HCT116 (cell line): Measurements from ENCODE around the gene MINDY4B. TPM values are rescaled to one million over a fixed set of nuclear protein-coding genes. Genes with fewer than 3 reads are reported as not detected.

Experiments used
- ATAC-seq: fragments of 200-7000 bp; cut with Tn5 transposase; 2 replicates; pipeline ENCODE4 v1.9.1; 2020; ENCODE audit warnings: mild to moderate bottlenecking, moderate library complexity
- BruUV-seq: library from RNA; stranded (reverse); fragments of 400-500 nt; replicated peaks from 2 replicates; lab custom pipeline; 2021; lab: Mats Ljungman, UMichigan
- CTCF ChIA-PET: fragments of 300-600 bp; sonication (Branson Sonifier 250); formaldehyde crosslinking; loops from one replicate; lab custom pipeline; 2021; ENCODE audit warnings: antibody characterized with exemption; lab: Charles Lee
- POLR2A ChIA-PET: fragments of 300-600, 350-600 bp; sonication (Branson Sonifier 250); formaldehyde crosslinking; loops from one replicate; lab custom pipeline; 2021; ENCODE audit warnings: antibody characterized with exemption; lab: Charles Lee
- RAD21 ChIA-PET, 2 experiments: fragments of 300-600 bp; sonication (Branson Sonifier 250); formaldehyde crosslinking; loops; one replicate each; lab custom pipeline; 2023; ENCODE audit warnings: low total read pairs in 2 of 2; ENCODE audit not compliant: uncharacterized antibody in 2 of 2, unreplicated experiment in 2 of 2, low non-redundant PET in 1 of 2; lab: Charles Lee
- DNase-seq: peaks from one replicate; pipeline ENCODE4 v3.0.0-alpha.2; 2010; ENCODE audit warnings: low read depth, low spot score
- H2AFZ ChIP-seq: fragments of 200-600 bp; shearing (Covaris generic), sonication (generic); 2 replicates; pipeline ENCODE4 v1.6.1; 2017; ENCODE audit warnings: low read depth, mixed run types, mixed read lengths, antibody characterized with exemption, low read length; ENCODE audit not compliant: poor library complexity, severe bottlenecking
- H3K27ac ChIP-seq: 2 replicates; pipeline ENCODE4 v1.5.1; 2012; ENCODE audit warnings: low read depth, low read length
- H3K27me3 ChIP-seq: fragments of 200-600 bp; sonication (generic); 2 replicates; pipeline ENCODE4 v1.6.1; 2016; ENCODE audit warnings: mixed run types, low read length, mixed read lengths; ENCODE audit not compliant: insufficient read depth
- H3K36me3 ChIP-seq, 2 experiments: fragments of 200-500 bp in 1 of 2; fragments of 200-600 bp in 1 of 2; sonication (Bioruptor generic) in 1 of 2; sonication (generic) in 1 of 2; 2 replicates each; pipeline versions ENCODE4 v1.5.1 to v1.6.1; 2014 to 2016; ENCODE audit warnings: low read length in 2 of 2, inconsistent platforms in 1 of 2, mixed read lengths in 1 of 2, mixed run types in 1 of 2; ENCODE audit not compliant: insufficient read depth in 2 of 2, control insufficient read depth in 1 of 2
- H3K4me1 ChIP-seq, 2 experiments: fragments of 200-600 bp in 1 of 2; sonication (generic) in 1 of 2; 2 replicates each; pipeline versions ENCODE4 v1.5.1 to v1.6.1; 2012 to 2017; ENCODE audit warnings: low read length in 2 of 2, inconsistent platforms in 1 of 2, mild to moderate bottlenecking in 1 of 2, mixed read lengths in 1 of 2, mixed run types in 1 of 2, moderate library complexity in 1 of 2; ENCODE audit not compliant: insufficient read depth in 2 of 2, control insufficient read depth in 1 of 2
- H3K4me2 ChIP-seq: fragments of 200-600 bp; sonication (generic); 2 replicates; pipeline ENCODE4 v1.6.1; 2017; ENCODE audit warnings: mixed run types, low read length, mixed read lengths
- H3K4me3 ChIP-seq, 2 experiments: fragments of 200-600 bp in 1 of 2; sonication (generic) in 1 of 2; replicated peaks in 1 of 2; 2 replicates each; pipeline ENCODE4 v1.5.1; 2011 to 2016; ENCODE audit warnings: low read length in 2 of 2, control low read depth in 1 of 2, low read depth in 1 of 2, mild to moderate bottlenecking in 1 of 2, mixed read lengths in 1 of 2, mixed run types in 1 of 2
- H3K79me2 ChIP-seq: fragments of 200-600 bp; sonication (generic); 2 replicates; pipeline ENCODE4 v1.6.1; 2017; ENCODE audit warnings: mild to moderate bottlenecking, mixed run types, low read length, moderate library complexity, mixed read lengths; ENCODE audit not compliant: insufficient read depth
- H3K9ac ChIP-seq: fragments of 200-600 bp; sonication (generic); 2 replicates; pipeline ENCODE4 v1.6.1; 2016; ENCODE audit warnings: low read length, mixed read lengths
- H3K9me2 ChIP-seq: fragments of 200-600 bp; sonication (generic), shearing (Covaris generic); 2 replicates; pipeline ENCODE4 v1.6.1; 2017; ENCODE audit warnings: mixed run types, mild to moderate bottlenecking, moderate library complexity; ENCODE audit not compliant: insufficient read depth
- H3K9me3 ChIP-seq, 2 experiments: fragments of 200-500 bp in 1 of 2; fragments of 200-600 bp in 1 of 2; sonication (Bioruptor generic) in 1 of 2; sonication (generic) in 1 of 2; 2 replicates each; pipeline ENCODE4 v1.6.1; 2014 to 2017; ENCODE audit warnings: low read length in 2 of 2, mixed read lengths in 2 of 2, inconsistent platforms in 1 of 2, low read depth in 1 of 2, mild to moderate bottlenecking in 1 of 2, mixed run types in 1 of 2, moderate library complexity in 1 of 2; ENCODE audit not compliant: control insufficient read depth in 1 of 2, insufficient read depth in 1 of 2
- H4K20me1 ChIP-seq: fragments of 200-600 bp; sonication (generic), shearing (Covaris generic); 2 replicates; pipeline ENCODE4 v1.6.1; 2017; ENCODE audit warnings: mixed run types, mild to moderate bottlenecking, moderate library complexity; ENCODE audit not compliant: insufficient read depth
- CBX3 ChIP-seq: IDR thresholded peaks from 2 replicates; pipeline ENCODE4 v1.6.1; 2012; ENCODE audit warnings: low read depth
- CEBPB ChIP-seq: IDR thresholded peaks from 2 replicates; pipeline ENCODE4 v1.6.1; 2012; ENCODE audit warnings: low read depth
- EGR1 ChIP-seq: IDR thresholded peaks from 2 replicates; pipeline ENCODE4 v1.6.1; 2012; ENCODE audit warnings: low read depth
- ELF1 ChIP-seq: IDR thresholded peaks from 2 replicates; pipeline ENCODE4 v1.6.1; 2012; ENCODE audit warnings: low read depth, borderline replicate concordance
- FOSL1 ChIP-seq: IDR thresholded peaks from 2 replicates; pipeline ENCODE4 v1.6.1; 2012; ENCODE audit warnings: low read depth
- POLR2A ChIP-seq: IDR thresholded peaks from 2 replicates; pipeline ENCODE4 v1.7.0; 2011; ENCODE audit warnings: borderline replicate concordance; ENCODE audit not compliant: insufficient read depth, insufficient read length; ENCODE audit errors: extremely low read depth
- POLR2AphosphoS5 ChIP-seq: IDR thresholded peaks from 2 replicates; pipeline ENCODE4 v1.6.1; 2011; ENCODE audit warnings: mild to moderate bottlenecking, low read depth, low read length, moderate library complexity
- RAD21 ChIP-seq: IDR thresholded peaks from 2 replicates; pipeline ENCODE4 v1.6.1; 2012; ENCODE audit warnings: low read depth, mild to moderate bottlenecking
- SIN3A ChIP-seq: IDR thresholded peaks from 2 replicates; pipeline ENCODE4 v1.6.1; 2012; ENCODE audit warnings: low read depth
- SP1 ChIP-seq: IDR thresholded peaks from 2 replicates; pipeline ENCODE4 v1.6.1; 2012; ENCODE audit warnings: low read depth
- SRF ChIP-seq: IDR thresholded peaks from 2 replicates; pipeline ENCODE4 v1.6.1; 2012; ENCODE audit warnings: low read depth
- TCF7L2 ChIP-seq: IDR thresholded peaks from 2 replicates; pipeline ENCODE4 v1.7.0; 2011; ENCODE audit warnings: borderline replicate concordance, inconsistent platforms; ENCODE audit not compliant: insufficient read depth, insufficient read length; ENCODE audit errors: extremely low read depth
- ZFX ChIP-seq: fragments of 450-650 bp; IDR thresholded peaks from 2 replicates; pipeline ENCODE4 v1.6.1; 2017
- intact Hi-C: fragments of 100-400 bp; cut with micrococcal nuclease; formaldehyde crosslinking; loops from 2 replicates; pipeline ENCODE4 v1.10.0; 2022
- total RNA-seq: library from RNA; stranded (reverse); gene quantifications from one replicate; pipeline ENCODE4 v1.2.1, GENCODE V29; 2021; ENCODE audit not compliant: unreplicated experiment
- TF ChIP-seq, protein P1 (sequence below), 3 experiments: fragments of 200-600 bp in 1 of 3; sonication (generic) in 1 of 3; IDR thresholded peaks in 2 of 3; conservative IDR thresholded peaks in 1 of 3; 2 replicates each; pipeline ENCODE4 v1.5.1; 2012 to 2017; ENCODE audit warnings: low read depth in 2 of 3, low read length in 2 of 3, antibody characterized with exemption in 1 of 3, borderline replicate concordance in 1 of 3, control low read depth in 1 of 3, mild to moderate bottlenecking in 1 of 3, mixed read lengths in 1 of 3, mixed run types in 1 of 3, moderate library complexity in 1 of 3; ENCODE audit not compliant: insufficient read depth in 1 of 3
- TF ChIP-seq, protein P2 (sequence below): IDR thresholded peaks from 2 replicates; pipeline ENCODE4 v1.6.1; 2012
- TF ChIP-seq, protein P3 (sequence below): IDR thresholded peaks from 2 replicates; pipeline ENCODE4 v1.6.1; 2012; ENCODE audit warnings: low read depth
- TF ChIP-seq, protein P4 (sequence below): IDR thresholded peaks from 2 replicates; pipeline ENCODE4 v1.6.1; 2012

The MINDY4B gene
- total RNA-seq, 1 experiment from 2014 or later = not detected

DNA sequence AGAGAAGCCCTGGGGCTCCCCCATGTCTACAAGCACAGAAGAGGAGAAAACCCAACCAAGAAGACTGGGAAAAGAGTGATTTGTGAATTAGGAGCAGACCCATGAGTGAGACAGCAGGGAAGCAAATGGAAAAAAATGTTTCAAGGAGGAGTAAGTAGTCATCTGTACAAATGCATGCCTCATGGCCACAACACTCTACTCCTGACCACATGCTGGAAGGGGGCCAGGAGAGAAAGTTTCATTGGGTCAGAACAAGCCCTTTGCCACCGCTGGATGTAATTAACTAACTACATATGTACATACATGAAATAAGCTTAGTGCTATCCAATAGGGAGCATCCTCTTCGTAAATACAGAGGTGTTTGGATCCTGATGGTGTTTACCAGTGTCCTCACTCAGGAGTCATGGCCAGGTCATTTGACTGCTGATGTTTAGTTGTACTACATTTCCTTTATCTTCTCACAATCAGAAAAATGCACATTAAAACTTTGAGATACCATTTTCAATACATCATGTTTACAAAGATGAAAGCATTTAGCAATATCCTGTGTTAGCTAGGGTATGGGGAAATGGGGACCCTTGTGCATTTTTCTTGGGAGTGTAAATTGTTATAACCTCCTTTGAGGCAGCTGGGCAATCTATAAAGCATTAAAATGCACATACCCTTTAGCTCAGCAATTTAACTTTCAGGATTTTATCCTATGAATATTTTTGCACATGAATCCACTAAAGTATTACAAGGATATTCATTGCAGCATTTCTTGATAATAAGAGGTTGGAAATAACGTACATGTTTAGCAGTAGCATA is 40.2 kb upstream of the MINDY4B start:
- Histone ChIP-seq H3K9ac (no peak overlapping the region), H3K79me2 (no peaks in the 10 kb centered on the region), H2AFZ (no peak overlapping the region), H3K9me3 (no peaks in the 10 kb centered on the region), H3K27ac (no peak overlapping the region), H3K4me2 (no peak overlapping the region), H4K20me1 (no peaks in the 10 kb centered on the region), H3K36me3 (no peaks in the 10 kb centered on the region), H3K4me1 (no peaks in the 10 kb centered on the region), H3K4me3 (no peak overlapping the region), H3K27me3 (no peaks in the 10 kb centered on the region), H3K9me2 (0 out of 2 replicates have a peak, but pooled peaks cover 2% of the 10 kb centered on the region)
- ATAC-seq = no peak
- no peak for DNase-seq
- intact Hi-C loops = no loop called here
- no TSS peak for BruUV-seq
- TF ChIP-seq TCF7L2 (no peak), FOSL1 (no peak), POLR2AphosphoS5 (no peak), CBX3 (no peak), SP1 (no peak), CEBPB (no peak), RAD21 (no peak), SRF (no peak), EGR1 (no peak), SIN3A (no peak), ELF1 (no peak), ZFX (no peak), POLR2A (no peak)
- TF ChIP-seq, protein P1, sequence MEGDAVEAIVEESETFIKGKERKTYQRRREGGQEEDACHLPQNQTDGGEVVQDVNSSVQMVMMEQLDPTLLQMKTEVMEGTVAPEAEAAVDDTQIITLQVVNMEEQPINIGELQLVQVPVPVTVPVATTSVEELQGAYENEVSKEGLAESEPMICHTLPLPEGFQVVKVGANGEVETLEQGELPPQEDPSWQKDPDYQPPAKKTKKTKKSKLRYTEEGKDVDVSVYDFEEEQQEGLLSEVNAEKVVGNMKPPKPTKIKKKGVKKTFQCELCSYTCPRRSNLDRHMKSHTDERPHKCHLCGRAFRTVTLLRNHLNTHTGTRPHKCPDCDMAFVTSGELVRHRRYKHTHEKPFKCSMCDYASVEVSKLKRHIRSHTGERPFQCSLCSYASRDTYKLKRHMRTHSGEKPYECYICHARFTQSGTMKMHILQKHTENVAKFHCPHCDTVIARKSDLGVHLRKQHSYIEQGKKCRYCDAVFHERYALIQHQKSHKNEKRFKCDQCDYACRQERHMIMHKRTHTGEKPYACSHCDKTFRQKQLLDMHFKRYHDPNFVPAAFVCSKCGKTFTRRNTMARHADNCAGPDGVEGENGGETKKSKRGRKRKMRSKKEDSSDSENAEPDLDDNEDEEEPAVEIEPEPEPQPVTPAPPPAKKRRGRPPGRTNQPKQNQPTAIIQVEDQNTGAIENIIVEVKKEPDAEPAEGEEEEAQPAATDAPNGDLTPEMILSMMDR (IDR thresholded peaks at IDR 0.05 in 2 of 3, conservative IDR thresholded peaks at IDR 0.05 in 1 of 3; ENCODE audit: borderline replicate concordance in 1 of 3, insufficient read depth in 1 of 3, low read depth in 2 of 3, low read length in 2 of 3) = no peak
- TF ChIP-seq, protein P2, sequence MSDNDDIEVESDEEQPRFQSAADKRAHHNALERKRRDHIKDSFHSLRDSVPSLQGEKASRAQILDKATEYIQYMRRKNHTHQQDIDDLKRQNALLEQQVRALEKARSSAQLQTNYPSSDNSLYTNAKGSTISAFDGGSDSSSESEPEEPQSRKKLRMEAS = no peak
- TF ChIP-seq, protein P3, sequence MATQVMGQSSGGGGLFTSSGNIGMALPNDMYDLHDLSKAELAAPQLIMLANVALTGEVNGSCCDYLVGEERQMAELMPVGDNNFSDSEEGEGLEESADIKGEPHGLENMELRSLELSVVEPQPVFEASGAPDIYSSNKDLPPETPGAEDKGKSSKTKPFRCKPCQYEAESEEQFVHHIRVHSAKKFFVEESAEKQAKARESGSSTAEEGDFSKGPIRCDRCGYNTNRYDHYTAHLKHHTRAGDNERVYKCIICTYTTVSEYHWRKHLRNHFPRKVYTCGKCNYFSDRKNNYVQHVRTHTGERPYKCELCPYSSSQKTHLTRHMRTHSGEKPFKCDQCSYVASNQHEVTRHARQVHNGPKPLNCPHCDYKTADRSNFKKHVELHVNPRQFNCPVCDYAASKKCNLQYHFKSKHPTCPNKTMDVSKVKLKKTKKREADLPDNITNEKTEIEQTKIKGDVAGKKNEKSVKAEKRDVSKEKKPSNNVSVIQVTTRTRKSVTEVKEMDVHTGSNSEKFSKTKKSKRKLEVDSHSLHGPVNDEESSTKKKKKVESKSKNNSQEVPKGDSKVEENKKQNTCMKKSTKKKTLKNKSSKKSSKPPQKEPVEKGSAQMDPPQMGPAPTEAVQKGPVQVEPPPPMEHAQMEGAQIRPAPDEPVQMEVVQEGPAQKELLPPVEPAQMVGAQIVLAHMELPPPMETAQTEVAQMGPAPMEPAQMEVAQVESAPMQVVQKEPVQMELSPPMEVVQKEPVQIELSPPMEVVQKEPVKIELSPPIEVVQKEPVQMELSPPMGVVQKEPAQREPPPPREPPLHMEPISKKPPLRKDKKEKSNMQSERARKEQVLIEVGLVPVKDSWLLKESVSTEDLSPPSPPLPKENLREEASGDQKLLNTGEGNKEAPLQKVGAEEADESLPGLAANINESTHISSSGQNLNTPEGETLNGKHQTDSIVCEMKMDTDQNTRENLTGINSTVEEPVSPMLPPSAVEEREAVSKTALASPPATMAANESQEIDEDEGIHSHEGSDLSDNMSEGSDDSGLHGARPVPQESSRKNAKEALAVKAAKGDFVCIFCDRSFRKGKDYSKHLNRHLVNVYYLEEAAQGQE = no peak
- TF ChIP-seq, protein P4, sequence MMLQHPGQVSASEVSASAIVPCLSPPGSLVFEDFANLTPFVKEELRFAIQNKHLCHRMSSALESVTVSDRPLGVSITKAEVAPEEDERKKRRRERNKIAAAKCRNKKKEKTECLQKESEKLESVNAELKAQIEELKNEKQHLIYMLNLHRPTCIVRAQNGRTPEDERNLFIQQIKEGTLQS = no peak
- ChIA-PET CTCF (no interaction called here), RAD21 (no interaction called here), POLR2A (no interaction called here)
